Measurements from ENCODE around the gene ZNF529.

GRCh38 chr19:36527873-36528193 lies 45.3 kb downstream of the ZNF529 start:
- TF ChIP-seq EZH2phosphoT487 (IDR thresholded peaks at IDR 0.05; ENCODE audit: borderline replicate concordance, low read length) (no peak), CTCF (IDR thresholded peaks at IDR 0.05; ENCODE audit: low read depth, low read length, poor library complexity, severe bottlenecking) (no peak)

Measured in DOHH2 (cell line).